Epithelial cell of proximal tubule (primary cell): Measurements from ENCODE around the gene TBC1D9B. TPM values are rescaled to one million over a fixed set of nuclear protein-coding genes. Genes with fewer than 3 reads are reported as not detected.

ENCODE experiments used
- DNase-seq: peaks from one replicate; pipeline ENCODE4 v3.0.0-alpha.2; 2011; ENCODE audit warnings: low read depth
- H3K4me3 ChIP-seq: 2 replicates; pipeline ENCODE4 v1.5.1; 2011; ENCODE audit warnings: low read depth, mild to moderate bottlenecking, low read length
- CTCF ChIP-seq: conservative IDR thresholded peaks from 2 replicates; pipeline ENCODE4 v1.5.1; 2012; ENCODE audit warnings: low read depth, mild to moderate bottlenecking, low read length
- total RNA-seq: library from RNA; depleted of rRNA; stranded (reverse); fragments of >200 nt; gene quantifications from 2 replicates; pipeline ENCODE4 v1.2.3, GENCODE V29; 2015

Gene TBC1D9B
- total RNA-seq, 1 donor from 2014 or later, result 69.0 TPM

- no peak for DNase-seq
- no peak for TF ChIP-seq CTCF
- no peak overlapping the region for H3K4me3 ChIP-seq
These were observed 5.6 kb downstream of the TBC1D9B start for GRCh38 chr5:179901915-179902762.

GRCh38 chr5:179901462-179901861, 6.2 kb downstream of the TBC1D9B start:
- no peak for DNase-seq
- TF ChIP-seq CTCF, result no peak
- H3K4me3 ChIP-seq, result no peak overlapping the region

GRCh38 chr5:179900711-179901110, 7.0 kb downstream of the TBC1D9B start:
- no peak for TF ChIP-seq CTCF
- no peak for DNase-seq
- H3K4me3 ChIP-seq, result no peak overlapping the region

- no peak for TF ChIP-seq CTCF
- no peak overlapping the region for H3K4me3 ChIP-seq
- no peak for DNase-seq
These were observed 7.5 kb downstream of the TBC1D9B start for GRCh38 chr5:179900206-179900605.

- DNase-seq, result no peak
- TF ChIP-seq CTCF, result no peak
- H3K4me3 ChIP-seq, result no peak overlapping the region
These were observed 11.8 kb downstream of the TBC1D9B start for GRCh38 chr5:179895861-179896260.

GRCh38 chr5:179893958-179894895, 13.5 kb downstream of the TBC1D9B start:
- no peak overlapping the region for H3K4me3 ChIP-seq
- TF ChIP-seq CTCF, result no peak
- no peak for DNase-seq
